Stimulated activated naive CD8-positive, alpha-beta T cell treated with anti-CD3 and anti-CD28 coated beads, Interleukin-15, Interleukin-2, amounts not matched to agents 100 U/mL and 50 U/mL, for 24 hours (primary cell): ENCODE results near the gene RHBDL1.

Source experiments
- ATAC-seq: fragments of 150-1000 bp; cut with Tn5 transposase; one replicate; pipeline ENCODE4 v1.10.0; 2021
- DNase-seq: peaks from one replicate; pipeline ENCODE4 v3.0.0; 2021

Gene RHBDL1

GRCh38 chr16:720447-720989, 45.0 kb downstream of the RHBDL1 start:
- DNase-seq: peak; percentile 76
- ATAC-seq: peak; percentile 62

GRCh38 chr16:720990-721764, 45.7 kb downstream of the RHBDL1 start, which contains the start of gene ANTKMT:
ANTKMT (plus strand) TSS chr16:721146; CDS start chr16:721275, 129 bp downstream.
- peak; percentile 64 for ATAC-seq
- DNase-seq: peak; percentile 88

GRCh38 chr16:721765-722540, 46.5 kb downstream of the RHBDL1 start:
- no peak for ATAC-seq

GRCh38 chr16:722835-723633, 47.6 kb downstream of the RHBDL1 start:
- no peak for ATAC-seq
- no peak for DNase-seq

More at GRCh38 chr16:721765-722540, 46.5 kb downstream of the RHBDL1 start:
- DNase-seq: no peak

- no peak for ATAC-seq
- DNase-seq: no peak
These were observed 48.2 kb downstream of the RHBDL1 start for GRCh38 chr16:723695-724094.

- ATAC-seq (no peak), DNase-seq (no peak)
These were observed 48.9 kb downstream of the RHBDL1 start for GRCh38 chr16:724188-725040.

GRCh38 chr16:725041-725376, 49.5 kb downstream of the RHBDL1 start:
- ATAC-seq (no peak), DNase-seq (no peak)

- ATAC-seq: no peak
- DNase-seq: no peak
These were observed 50.2 kb downstream of the RHBDL1 start for GRCh38 chr16:725463-726187.

- ATAC-seq (no peak), DNase-seq (no peak)
These were observed 50.6 kb downstream of the RHBDL1 start for GRCh38 chr16:726188-726437.

- ATAC-seq: peak; percentile 10
- peak; percentile 79 for DNase-seq
These were observed 51.2 kb downstream of the RHBDL1 start, which contains the start of the genes CCDC78 and HAGHL for GRCh38 chr16:726438-727290. CCDC78 (minus strand) TSS chr16:726443; CDS start chr16:726367, 76 bp downstream. HAGHL (plus strand) TSS chr16:727106; CDS start chr16:727510, 404 bp downstream.

GRCh38 chr16:727291-727977, 52.0 kb downstream of the RHBDL1 start:
- DNase-seq: peak; percentile 44

More at GRCh38 chr16:727291-727977, 52.0 kb downstream of the RHBDL1 start:
- ATAC-seq: no peak
